Measurements from ENCODE around the gene MIP. TPM values are rescaled to one million over a fixed set of nuclear protein-coding genes. Genes with fewer than 3 reads are reported as not detected.
A peak's percentile ranks its signal among the peaks of the same experiment; 100 is the strongest.

MIP gene
- total RNA-seq, 2 donors from 2014 or later: not detected

- Histone ChIP-seq H3K9me3 (no peaks in the 10 kb centered on the region), H3K4me1 (peaks cover 69% of the 10 kb centered on the region), H3K27me3 (no peaks in the 10 kb centered on the region), H3K36me3 (replicated peaks in 1 of 2; ENCODE audit: insufficient read depth in 1 of 2, low read depth in 2 of 2) (no peaks in the 10 kb centered on the region), H3K4me3 (no peak overlapping the region), H3K27ac (peak overlapping the region in 1 of 4 donors; percentile 91)
- DNase-seq: no peak
- TF ChIP-seq, protein P1, sequence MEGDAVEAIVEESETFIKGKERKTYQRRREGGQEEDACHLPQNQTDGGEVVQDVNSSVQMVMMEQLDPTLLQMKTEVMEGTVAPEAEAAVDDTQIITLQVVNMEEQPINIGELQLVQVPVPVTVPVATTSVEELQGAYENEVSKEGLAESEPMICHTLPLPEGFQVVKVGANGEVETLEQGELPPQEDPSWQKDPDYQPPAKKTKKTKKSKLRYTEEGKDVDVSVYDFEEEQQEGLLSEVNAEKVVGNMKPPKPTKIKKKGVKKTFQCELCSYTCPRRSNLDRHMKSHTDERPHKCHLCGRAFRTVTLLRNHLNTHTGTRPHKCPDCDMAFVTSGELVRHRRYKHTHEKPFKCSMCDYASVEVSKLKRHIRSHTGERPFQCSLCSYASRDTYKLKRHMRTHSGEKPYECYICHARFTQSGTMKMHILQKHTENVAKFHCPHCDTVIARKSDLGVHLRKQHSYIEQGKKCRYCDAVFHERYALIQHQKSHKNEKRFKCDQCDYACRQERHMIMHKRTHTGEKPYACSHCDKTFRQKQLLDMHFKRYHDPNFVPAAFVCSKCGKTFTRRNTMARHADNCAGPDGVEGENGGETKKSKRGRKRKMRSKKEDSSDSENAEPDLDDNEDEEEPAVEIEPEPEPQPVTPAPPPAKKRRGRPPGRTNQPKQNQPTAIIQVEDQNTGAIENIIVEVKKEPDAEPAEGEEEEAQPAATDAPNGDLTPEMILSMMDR (IDR thresholded peaks at IDR 0.05): no peak
- no peak for TF ChIP-seq POLR2A (IDR thresholded peaks at IDR 0.05)
- 85 to 92% methylated on average over 8 to 9 of the region's 9 CpGs for WGBS, 2 donors
- ATAC-seq: no peak
- intact Hi-C loops (cut with DNase I): no loop called here
Measured at GRCh38 chr12:56474389-56474788, 19.9 kb upstream of the MIP start.

- Histone ChIP-seq H3K4me3 (peak overlapping the region; percentile 60 to 61), H3K9me3 (no peaks in the 10 kb centered on the region), H3K36me3 (replicated peaks in 1 of 2; ENCODE audit: insufficient read depth in 1 of 2, low read depth in 2 of 2) (no peaks in the 10 kb centered on the region), H3K27ac (peak overlapping the region; percentile 68 to 91 (median 88)), H3K27me3 (no peaks in the 10 kb centered on the region), H3K4me1 (peaks cover 33% of the 10 kb centered on the region)
- intact Hi-C loops (cut with DNase I): no loop called here
- DNase-seq: peak; percentile 44 to 60 (median 54)
- peak; percentile 19 for ATAC-seq
- TF ChIP-seq POLR2A (IDR thresholded peaks at IDR 0.05): no peak
- TF ChIP-seq, protein P1 (IDR thresholded peaks at IDR 0.05): no peak
- WGBS, 2 donors: 31 to 40% methylated on average over 18 to 19 of the region's 19 CpGs
Measured at GRCh38 chr12:56469007-56469930, 14.8 kb upstream of the MIP start.

DNA sequence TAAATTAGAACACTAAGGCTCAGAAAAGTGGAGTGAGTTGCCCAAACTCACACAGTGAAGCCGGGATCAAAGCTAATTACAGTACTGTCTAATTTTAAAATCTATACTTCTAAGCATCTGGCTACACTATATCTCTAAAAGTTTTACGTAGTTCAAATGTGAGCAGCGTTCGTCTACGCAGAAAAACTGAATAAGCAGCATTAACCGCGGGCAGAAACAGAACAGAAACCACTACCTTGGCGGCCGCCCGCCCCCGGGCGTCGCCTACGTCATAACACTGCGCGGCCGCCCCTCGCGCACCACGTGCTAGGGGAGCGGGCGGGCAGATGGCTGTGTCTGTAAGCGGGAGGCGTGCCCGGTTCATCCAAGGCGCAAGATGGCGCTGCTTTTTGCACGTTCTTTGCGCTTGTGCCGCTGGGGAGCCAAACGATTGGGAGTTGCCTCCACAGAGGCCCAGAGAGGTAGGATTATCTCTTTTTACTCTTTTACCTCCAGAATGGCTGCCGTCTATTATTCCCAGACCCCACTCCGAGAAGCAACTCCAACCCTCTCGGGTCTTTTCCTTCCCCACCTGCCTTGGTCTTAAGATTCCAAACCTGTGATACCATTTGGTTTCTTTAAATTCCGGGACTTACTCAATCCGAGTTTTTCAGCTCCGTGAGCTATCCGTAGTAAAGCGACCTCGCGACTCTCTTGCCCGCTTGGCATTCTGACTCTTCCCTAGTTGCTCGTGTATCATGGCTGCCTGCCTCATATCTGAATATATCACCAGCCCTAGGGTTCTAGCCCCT lies 14.0 kb upstream of the MIP start, which contains the start of gene SPRYD4:
SPRYD4 (plus strand) TSS at position 363 of the 791 bp plus-strand sequence; CDS start at position 377, 14 bp downstream.
- ATAC-seq: peak; percentile 96
- H3K9me3 ChIP-seq: no peaks in the 10 kb centered on the region
- H3K4me3 ChIP-seq: peak within 1 kb of the TSS; percentile 60 to 61
- H3K27me3 ChIP-seq: no peaks in the 10 kb centered on the region
- peak within 1 kb of the TSS; percentile 68 to 91 (median 88) for H3K27ac ChIP-seq
- peak; percentile 94 to 97 (median 96) for DNase-seq
- 0 to 1% methylated on average over 27 to 43 of the region's 43 CpGs for WGBS, 2 donors
- intact Hi-C loops (cut with DNase I): no loop called here
- TF ChIP-seq, protein P1 (IDR thresholded peaks at IDR 0.05): peak in 5 of 7 experiments; percentile 6 to 58 (median 31)
- peak; percentile 81 to 94 (median 92) for TF ChIP-seq POLR2A (IDR thresholded peaks at IDR 0.05)
- no peaks in the 10 kb centered on the region for H3K36me3 ChIP-seq (replicated peaks in 1 of 2; ENCODE audit: insufficient read depth in 1 of 2, low read depth in 2 of 2)
- peaks cover 38% of the 10 kb centered on the region for H3K4me1 ChIP-seq

GRCh38 chr12:56462565-56462964 lies 8.1 kb upstream of the MIP start:
- intact Hi-C loops (cut with DNase I): no loop called here
- Histone ChIP-seq H3K27me3 (no peaks in the 10 kb centered on the region), H3K36me3 (replicated peaks in 1 of 2; ENCODE audit: insufficient read depth in 1 of 2, low read depth in 2 of 2) (no peaks in the 10 kb centered on the region), H3K9me3 (no peaks in the 10 kb centered on the region), H3K27ac (no peak overlapping the region), H3K4me1 (peaks cover 15% of the 10 kb centered on the region), H3K4me3 (no peak overlapping the region)
- TF ChIP-seq, protein P1 (IDR thresholded peaks at IDR 0.05): no peak
- no peak for TF ChIP-seq POLR2A (IDR thresholded peaks at IDR 0.05)
- DNase-seq: no peak
- ATAC-seq: no peak
